DMS153 treated with DMSO at 0.1 percent for 48 hours (cell line): ENCODE results near the gene GLIS1.
"Not testable (repeated sequence)": the region's sequence is repeated elsewhere in the genome, so short reads cannot be mapped to it uniquely, and the experiment has no call there.

ENCODE experiments used
- DNase-seq: peaks from one replicate; lab custom pipeline; 2025; ENCODE audit not compliant: unreplicated experiment; lab: John Stamatoyannopoulos, UW

GLIS1 gene

DNA sequence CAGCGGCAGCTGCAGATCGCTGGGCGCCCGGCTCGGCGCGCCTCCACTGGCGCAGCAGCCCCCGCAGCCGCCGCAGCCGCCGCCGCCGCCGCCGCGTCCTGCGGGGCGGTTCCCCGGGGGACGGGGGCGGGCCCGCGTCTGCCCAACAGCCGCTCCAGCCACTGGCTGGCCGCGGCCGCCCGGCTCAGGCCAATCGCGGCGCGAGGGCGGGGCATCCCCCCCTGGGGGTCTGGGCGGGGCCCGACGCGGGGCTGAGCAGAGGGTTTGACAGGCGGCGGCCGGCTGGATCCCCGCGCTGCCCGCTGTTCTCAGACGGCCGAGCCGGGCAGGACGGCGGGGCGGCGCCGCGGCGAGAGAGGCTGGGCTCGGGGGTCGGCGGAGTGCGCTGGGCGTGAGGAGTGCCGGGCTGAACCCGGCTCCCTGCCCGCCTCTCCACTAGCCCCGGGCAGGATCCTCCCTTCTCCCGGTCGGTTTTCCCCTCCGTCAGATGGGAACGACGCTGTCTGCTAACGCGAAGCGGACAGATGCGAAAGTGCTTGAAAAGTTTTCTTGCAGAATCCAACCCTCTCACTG, at the start of gene GLIS1:
TSS of gene GLIS1 (minus strand) at position 56 of the 573 bp plus-strand sequence. CDS start 1,100 bp downstream, outside the sequence.
- peak; percentile 55 for DNase-seq

DNA sequence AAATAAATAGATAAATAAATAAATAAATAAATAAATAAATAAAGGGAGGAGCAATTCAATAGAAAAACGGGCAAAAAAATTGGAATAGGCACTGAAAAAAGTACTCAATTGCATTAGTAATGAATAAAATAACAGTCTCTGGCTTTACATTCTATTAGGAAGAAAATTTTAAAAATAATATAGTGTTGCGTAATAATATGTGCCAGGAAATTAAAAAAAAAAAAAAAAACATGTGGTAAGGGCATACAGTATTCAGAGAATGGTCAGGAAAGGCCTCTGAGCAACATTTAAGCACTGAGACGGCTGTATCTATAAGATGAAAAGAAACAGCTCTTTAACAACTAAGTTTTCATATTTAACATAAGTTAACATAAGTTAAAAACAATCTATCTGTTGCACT, 48.7 kb upstream of the GLIS1 start:
- no peak for DNase-seq

DNA sequence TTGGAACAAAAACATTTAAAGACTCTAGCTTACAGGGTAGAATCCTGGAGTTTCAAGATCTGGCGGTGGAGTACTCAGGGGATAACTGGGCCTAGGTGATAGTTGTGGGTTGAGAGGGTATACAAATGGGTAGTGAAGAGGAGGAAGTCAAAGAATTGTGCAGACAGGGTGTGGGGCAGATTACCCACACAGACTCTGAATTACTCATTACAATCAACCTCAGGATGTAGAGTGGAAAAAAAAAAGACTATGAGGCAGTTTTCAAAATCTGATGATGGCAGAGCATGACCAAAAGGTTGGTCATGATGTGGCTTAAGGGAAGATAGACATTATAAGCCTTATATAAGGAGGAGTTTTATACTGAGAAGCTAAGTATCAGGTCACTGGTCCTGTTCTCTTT, 44.1 kb upstream of the GLIS1 start:
- no peak for DNase-seq

DNA sequence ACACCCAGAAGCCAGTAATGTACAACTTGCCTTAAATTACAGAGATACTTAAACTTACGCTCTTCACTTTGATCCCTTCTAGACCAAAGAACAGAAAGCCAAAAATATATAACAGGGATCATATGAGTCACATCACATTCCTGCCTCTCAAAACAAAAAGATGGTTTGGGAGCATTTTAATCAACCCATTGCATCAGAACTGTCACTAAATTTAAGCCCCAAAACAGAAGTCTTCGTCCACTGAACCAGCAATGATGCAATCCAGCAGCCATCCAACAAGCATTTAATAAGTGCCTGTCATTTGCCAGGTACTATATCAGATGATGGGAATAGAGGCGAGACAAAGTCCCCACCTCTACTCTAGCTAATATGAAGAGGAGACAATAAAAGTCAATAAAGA, 42.7 kb upstream of the GLIS1 start:
- DNase-seq, result no peak

DNA sequence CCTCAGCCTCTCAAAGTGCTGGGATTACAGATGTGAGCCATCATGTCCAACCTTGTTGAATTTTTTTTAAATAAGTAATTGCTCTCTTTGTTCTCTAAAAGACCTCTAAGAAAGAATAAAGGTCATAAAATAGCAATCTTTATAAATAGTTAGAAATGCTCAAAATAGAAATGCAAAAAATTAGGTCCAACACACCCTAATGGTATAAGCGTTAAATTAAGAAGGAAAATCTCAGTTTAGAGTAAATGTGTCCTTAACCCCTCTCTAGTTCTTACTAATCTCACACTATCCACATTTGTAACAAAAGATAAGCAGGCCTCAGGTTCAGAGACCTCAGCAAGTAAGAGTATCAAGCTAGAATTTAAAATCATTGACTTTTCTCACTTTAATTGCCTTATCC, 38.3 kb upstream of the GLIS1 start:
- DNase-seq, result no peak

DNA sequence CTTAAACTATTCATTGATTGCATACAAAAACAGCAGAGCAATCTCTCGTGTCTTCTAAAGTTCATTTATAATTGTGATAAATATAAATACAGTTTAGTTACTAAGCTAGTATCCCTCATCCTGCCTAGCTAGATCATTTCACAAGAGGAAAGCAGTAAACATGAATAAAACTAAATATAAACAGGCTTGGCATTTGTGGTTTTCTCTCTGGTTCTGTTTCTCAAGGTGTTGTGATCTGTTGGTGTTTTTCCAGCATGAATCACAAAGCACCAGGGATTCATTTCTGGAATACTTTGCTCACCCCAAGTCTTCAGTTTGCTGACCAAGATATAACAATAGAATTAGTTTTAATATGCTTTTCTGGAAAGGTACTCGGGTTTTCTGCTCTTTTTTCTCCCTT, 32.7 kb upstream of the GLIS1 start:
- no peak for DNase-seq

DNA sequence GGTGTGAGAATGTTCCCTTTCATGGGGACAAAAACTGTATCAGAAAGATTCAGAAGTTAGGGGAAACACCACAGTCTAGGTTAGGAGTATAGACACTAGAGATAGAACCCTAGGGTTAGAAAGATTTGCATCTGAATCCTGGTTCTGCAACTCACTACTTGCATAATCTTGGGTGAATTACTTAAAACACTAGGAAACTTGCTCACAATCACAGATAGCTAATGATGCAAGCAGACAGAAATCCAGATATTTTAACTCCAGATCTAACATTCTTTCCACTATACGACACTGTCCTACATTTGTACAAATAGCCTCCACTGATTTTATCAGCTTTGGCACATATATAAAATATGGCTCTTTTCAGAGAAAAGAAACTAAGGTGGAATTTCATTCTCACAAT, 30.8 kb upstream of the GLIS1 start:
- no peak for DNase-seq

DNA sequence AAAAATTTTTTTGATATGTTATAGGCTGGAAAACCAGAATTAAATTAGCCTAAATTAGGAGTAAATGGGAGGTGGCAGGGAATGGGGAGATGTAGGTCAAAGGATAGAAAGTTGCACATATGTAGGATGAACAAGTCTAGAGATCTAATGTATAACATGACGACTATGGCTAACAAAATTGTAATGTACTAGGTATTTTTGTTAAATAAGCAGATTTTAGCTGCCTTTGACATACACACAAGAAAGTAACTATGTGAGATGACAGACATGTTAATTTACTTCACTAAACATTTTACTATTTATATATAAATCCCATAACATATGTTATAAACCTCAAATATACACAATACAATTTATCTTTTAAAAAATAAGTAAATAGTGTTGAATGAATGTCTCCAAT, 30.2 kb upstream of the GLIS1 start:
- DNase-seq, result no peak

DNA sequence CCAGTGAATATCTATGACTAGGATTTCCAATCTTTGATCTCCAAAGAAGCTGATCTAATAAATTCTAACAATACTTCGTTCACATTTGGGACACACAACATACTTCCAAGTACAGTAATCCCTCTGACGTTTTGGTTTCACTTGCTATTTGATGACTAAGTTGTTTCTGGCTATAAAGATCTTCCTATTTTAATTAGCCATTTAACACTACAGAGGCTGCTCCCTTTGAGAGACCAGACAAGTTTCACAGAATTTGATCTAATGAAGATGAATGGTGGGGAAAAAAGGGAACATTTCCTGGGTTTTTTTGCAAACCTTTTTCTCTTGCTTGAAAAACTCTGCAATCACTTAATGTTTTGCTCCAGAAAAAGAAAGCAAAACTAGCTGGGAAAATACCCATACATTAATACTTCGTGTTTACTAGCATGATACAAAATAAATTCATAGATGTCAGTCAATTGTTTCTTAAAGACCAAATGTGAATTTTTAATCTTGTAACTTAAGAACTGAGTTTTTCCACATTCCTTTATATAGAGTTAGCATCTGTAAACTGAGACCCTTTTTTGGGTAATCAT, 28.0 kb upstream of the GLIS1 start:
- no peak for DNase-seq

DNA sequence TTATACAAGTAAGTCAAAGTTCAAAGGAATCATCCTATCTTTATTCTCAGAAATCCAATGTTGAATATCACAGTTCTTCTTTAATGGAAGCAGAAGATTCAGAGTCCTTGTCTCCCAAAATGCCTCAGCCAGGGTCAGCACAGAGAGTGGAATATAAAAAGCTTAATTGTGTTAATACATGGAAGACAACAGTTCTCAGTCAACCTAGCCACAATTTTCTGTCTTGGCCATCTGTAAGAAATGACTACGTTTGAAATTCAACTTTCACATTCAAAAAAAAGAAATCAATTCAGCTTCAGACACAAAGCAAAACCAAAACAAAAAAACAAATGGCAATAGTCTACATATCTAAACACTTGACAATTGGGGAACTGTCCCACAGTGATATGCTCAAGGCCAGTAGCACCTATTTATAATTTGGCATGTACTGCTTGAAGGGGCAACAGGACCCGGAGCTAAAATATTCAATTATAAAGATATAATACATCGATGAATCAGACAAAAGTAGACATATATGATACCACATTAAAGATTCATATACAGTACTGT, 27.3 kb upstream of the GLIS1 start:
- no peak for DNase-seq

DNA sequence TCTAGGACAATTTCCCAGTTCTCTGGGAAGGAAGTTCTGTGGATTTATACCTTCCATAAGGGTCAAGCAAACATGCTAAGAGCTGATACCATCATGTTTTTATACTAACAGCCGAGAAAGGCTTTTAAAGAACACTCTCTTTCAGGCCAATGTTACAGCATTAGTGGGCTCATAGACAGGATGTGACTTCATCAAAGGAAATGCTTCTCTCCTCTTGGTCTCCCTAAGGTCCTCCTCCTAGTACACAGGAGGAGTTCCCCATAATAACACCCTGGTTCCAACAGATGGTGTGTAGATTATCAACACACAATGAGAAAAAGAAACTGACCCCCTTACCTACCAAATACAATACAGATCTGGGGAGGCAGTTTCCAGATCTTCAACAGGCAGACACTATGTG, 26.7 kb upstream of the GLIS1 start:
- no peak for DNase-seq

DNA sequence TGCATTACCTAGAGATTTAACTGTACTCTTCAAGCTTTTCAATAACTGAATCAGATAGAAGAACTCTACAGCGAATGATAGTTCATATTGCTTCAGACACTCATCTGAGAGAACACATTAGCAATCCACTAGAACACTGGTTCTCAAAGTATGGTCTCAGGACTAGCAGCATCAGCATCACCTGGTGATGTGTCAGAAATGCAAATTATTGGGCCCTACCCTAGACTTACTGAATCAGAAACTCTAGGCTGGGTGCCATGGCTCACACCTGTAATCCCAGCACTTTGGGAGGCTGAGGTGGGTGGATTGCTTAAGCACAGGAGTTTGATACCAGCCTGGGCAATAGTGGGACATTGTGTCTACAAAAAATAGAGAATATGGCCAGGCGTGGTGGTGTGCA, 24.9 kb upstream of the GLIS1 start:
- DNase-seq, result no peak

DNA sequence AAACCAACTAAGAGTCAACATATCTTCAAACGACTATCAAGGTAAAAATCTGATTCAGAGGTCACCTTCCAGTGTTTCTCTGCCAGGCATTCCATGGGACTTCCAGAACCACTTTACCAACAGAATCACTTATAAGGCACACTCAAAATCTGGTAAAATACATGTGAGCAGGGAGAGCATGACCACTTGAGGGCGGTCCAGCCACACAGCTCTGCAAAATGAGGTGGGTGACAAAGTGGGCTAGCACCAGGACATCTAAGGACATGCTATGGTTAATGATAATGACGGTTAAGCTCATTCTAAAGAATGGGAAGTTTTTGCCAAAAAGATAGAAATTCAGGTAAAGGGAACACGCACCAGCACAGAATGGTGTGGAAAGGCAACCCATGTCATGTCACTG, 24.5 kb upstream of the GLIS1 start:
- DNase-seq, result no peak

DNA sequence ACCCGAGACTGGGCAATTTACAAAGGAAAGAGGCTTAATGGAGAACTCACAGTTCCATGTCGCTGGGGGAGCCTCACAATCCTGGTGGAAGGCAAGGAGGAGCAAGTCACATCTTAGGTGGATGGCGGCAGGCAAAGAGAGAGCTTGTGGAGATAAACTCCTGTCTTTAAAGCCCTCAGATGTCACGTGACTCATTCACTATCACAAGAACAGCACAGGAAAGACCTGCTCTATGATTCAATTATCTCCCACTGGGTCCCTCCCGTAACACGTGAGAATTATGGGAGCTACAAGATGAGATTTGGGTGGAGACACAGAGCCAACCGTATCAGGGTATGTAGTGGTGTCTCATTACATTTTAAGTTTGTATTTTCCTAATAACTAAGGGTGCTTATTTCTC, 21.5 kb upstream of the GLIS1 start:
- not testable (repeated sequence) for DNase-seq

DNA sequence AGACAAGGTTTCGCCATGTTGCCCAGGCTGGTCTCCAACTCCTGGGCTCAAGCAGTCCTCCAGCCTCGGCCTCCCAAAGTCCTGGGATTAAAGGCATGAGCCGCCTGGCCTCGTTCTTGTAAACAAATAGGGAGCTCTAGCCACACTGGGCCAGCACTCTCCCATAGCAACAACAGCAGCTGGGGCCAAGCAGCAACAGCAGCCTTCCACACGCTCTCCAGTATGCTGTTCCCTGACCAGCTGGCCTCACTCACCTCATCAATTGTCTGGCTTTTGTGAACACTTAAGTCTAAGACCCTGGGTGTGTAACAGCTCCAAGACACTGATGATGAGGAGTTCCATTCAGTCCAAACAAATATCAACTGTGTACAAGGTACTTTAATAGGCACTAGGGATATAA, 16.9 kb upstream of the GLIS1 start:
- no peak for DNase-seq

DNA sequence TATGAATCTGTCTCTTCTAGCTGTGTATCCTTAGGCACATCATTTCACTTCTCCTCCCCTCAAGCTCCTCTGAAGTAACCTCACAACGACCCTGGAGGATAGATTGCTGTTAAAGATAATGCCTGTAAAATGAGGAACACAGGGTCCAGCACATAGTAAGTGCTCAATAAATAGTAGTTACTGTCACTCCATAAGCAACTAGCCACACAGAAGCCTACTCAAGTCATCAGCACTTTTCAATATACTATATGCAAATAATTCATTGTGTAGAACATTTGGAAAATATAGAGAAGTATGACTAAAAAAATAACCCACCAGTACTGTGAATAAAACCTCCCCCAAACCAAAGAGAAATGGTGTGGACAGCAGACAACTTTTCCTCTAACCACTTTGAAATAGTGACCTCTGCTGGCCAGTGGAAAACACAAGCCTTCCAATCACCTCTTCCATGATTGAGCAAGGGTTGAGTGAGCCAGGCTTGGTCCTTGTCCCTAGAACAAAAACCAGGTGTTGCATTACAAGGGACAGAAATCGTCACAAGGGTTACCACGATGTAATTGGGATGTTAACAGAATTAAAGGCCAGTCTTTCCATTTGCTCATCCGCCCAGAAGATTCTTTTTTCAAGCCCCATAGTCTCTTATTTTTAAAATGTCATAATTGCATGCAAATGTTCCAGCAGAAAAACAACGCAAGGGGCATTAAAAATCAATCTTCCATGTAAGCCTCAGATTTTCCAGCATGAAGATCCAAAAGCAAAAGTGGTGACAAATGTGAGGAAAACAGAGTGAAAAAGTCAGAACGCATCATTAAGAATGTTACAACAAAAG, 15.7 kb upstream of the GLIS1 start:
- DNase-seq, result no peak

DNA sequence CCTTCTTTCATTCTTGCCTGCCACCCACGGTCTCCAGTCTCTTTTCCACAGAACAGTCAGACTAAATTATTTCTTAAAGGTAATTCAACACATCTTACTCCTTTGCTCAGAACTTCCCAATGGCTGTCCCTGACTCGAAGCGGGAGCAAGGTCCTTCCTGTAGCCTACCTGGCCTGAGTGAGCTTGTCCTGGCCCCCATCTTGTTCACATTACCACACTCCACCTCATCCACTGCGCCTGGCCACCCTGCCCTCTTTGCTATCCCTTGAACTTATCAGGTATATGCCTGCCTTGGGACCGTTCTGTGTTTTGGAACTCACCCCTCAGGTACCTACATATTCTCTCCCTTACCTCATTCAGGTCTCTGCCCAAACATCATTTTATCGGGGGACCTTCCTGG, 13.3 kb upstream of the GLIS1 start:
- DNase-seq, result no peak

DNA sequence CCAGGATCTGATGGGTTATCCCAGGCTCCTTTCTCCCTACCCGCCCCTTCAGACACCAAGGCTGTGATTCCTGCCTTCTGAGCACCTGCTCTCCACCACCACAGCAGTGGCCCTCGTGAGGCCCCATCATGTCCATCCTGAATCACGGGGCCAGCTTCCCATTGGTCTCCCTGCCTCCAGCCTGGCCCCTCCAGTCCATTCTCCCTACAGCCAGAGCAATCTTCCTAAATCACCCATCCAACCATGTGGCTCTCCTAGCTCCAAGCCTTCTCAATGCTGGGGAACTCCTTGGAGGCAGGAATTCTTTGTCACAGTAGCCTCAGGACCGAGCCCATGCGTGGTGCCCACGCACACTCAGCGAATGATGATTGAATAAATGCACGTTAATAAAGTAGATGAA, 8.9 kb upstream of the GLIS1 start:
- DNase-seq, result no peak

DNA sequence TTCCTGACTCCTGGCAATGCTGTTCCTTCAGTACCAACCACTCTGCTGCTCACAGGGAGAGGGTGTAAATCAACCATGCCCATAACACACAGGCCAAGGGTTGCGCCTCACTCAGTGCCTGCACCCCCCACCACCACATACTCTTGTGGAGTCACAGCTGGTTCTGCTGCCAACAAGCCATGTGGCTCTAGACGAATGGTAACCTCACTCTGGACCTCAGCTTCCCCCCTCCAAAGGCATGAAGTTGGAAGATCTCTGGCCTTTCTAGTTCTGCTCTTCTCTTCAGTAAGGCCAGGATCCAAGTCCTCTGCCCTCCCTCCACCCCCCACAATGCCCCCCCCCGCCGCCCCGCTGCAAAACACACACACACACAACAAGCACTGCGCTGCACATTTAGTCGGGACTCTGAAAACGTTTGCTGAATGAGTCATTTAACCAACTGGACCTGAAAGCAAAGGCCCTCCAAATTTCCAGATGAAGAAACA, 1.7 kb upstream of the GLIS1 start:
- no peak for DNase-seq

DNA sequence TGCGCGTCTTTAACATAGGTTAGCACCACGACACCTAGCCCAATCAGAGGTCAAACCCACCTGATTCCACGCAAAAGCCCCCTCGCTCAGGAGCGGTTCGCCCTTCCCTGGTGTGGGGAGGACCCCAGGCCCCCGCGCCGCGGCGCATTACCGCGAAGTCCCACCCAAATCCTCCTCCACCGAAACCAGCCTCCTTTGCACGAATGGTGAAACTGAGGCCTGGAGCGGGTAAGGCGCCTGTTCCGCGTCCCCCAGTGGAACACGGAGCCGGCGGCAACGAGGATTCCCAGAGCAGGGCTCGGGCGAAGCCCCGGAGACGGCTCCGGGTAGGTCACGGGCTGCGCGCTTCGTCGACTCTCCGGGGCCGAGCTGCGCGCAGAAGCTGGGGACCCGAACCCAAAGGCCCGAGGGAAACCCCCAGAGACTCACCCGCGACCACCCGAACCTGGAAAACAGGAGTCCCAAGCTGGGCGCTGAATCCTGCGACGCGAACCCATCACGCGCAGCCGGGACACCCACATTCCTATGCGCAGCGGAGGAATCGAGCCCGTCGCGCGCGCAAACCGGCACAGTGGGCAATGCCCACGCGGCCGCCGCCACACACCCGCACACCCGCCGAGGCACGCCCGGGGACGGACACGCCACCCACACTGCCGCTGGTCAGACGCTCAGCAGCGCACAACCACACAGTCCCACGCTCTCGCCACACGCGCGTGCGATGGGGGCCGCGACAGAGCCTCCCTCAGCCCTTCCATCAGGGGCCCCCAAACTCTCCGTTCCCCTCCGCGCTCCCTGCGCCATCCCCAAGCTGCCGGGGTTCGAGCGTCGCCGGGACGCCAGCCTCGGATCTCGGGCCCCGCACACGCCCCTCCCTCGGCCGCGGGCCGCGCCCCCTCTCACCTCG, 507 bp downstream of the GLIS1 start:
- DNase-seq, result no peak

DNA sequence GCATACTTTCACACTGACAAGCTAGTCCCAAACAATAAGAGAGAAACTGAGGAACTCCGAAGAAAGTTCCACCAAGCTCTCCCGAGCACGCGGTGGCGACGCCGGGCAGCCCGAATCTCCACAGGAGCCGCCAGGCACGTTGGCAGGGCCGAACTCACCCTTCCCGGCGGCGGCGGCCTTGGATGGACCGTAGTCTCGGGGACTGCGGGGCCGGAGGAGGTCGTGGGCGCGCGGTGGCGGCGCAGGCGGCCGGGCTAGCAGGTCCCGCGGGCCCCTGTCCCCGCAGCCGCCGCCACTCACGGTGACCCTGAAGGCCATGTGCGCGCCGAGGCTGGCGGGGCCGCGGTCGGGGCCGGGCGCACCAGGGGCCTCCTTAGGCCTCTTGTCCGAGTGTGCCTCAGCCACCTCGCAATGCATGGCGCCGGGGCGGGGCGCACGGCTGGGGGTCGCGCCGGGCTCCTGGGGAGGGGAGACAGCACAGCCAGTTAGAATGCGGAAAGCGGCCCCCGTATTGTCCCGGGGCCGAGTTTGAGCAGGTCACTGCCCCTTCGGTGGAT, 1.2 kb downstream of the GLIS1 start:
- no peak for DNase-seq
